ENCODE results near the gene C4B.

- no peak for TF ChIP-seq POLR2A (IDR thresholded peaks at IDR 0.05)
- no peak for TF ChIP-seq CTCF (IDR thresholded peaks at IDR 0.05)
Measured at GRCh38 chr6:32073101-32073500, 58.5 kb downstream of the C4B start.

Measured in esophagus squamous epithelium (tissue), 4 donors.